Upper lobe of right lung (tissue), 1 donor: ENCODE data around the gene PPY. TPM values are rescaled to one million over a fixed set of nuclear protein-coding genes. Genes with fewer than 3 reads are reported as not detected.

Experiments
- ATAC-seq: fragments of 200-7000 bp; cut with Tn5 transposase; one replicate; pipeline ENCODE4 v1.9.1; 2020; ENCODE audit warnings: mild to moderate bottlenecking, moderate library complexity
- DNase-seq: peaks from one replicate; pipeline ENCODE4 v3.0.0-alpha.2; 2020
- H3K27ac ChIP-seq: fragments of 200-600 bp; one replicate; pipeline ENCODE4 v1.8.0; 2022
- H3K27me3 ChIP-seq: fragments of 200-600 bp; one replicate; pipeline ENCODE4 v1.8.0; 2022; ENCODE audit warnings: mild to moderate bottlenecking
- H3K36me3 ChIP-seq: fragments of 200-600 bp; one replicate; pipeline ENCODE4 v1.8.0; 2022
- H3K4me1 ChIP-seq: fragments of 200-600 bp; one replicate; pipeline ENCODE4 v1.8.0; 2022
- H3K4me3 ChIP-seq: fragments of 200-600 bp; one replicate; pipeline ENCODE4 v1.8.0; 2022; ENCODE audit warnings: mild to moderate bottlenecking
- H3K9me3 ChIP-seq: fragments of 200-600 bp; one replicate; pipeline ENCODE4 v1.8.0; 2022
- CTCF ChIP-seq: fragments of 200-600 bp; IDR thresholded peaks from one replicate; pipeline ENCODE4 v1.8.0; 2022; ENCODE audit warnings: antibody characterized with exemption
- intact Hi-C: fragments of 100-400 bp; cut with DNase I; formaldehyde crosslinking; loops from one replicate; pipeline ENCODE4 v1.11.0; 2022
- total RNA-seq: library from RNA; stranded (reverse); fragmentation: NEBNext Ultra II Directional; extraction: Animal tissue kit (Norgen Biotek cat#: 25700); gene quantifications from one replicate; pipeline ENCODE4 v1.2.1, GENCODE V29; 2021
- donor health status: DM: no; HTN: yes; CAD: no; lungs with severe emphysema.

The PPY gene
- total RNA-seq, 1 donor from 2014 or later, result not detected

- no peak for DNase-seq
- no peaks in the 10 kb centered on the region for H3K36me3 ChIP-seq
- no peaks in the 10 kb centered on the region for H3K4me1 ChIP-seq
- H3K4me3 ChIP-seq, result no peak overlapping the region
- ATAC-seq, result no peak
- no peak overlapping the region for H3K27ac ChIP-seq
- no peaks in the 10 kb centered on the region for H3K9me3 ChIP-seq
- TF ChIP-seq CTCF, result no peak
- intact Hi-C loops, result no loop called here
- H3K27me3 ChIP-seq, result peaks cover 18% of the 10 kb centered on the region
Observed at GRCh38 chr17:43958748-43959352, 16.6 kb upstream of the PPY start.

- no peak for TF ChIP-seq CTCF
- Histone ChIP-seq H3K36me3 (no peaks in the 10 kb centered on the region), H3K4me3 (no peak overlapping the region), H3K27me3 (peaks cover 38% of the 10 kb centered on the region), H3K27ac (no peak overlapping the region), H3K4me1 (peaks cover 5% of the 10 kb centered on the region), H3K9me3 (no peaks in the 10 kb centered on the region)
- ATAC-seq, result no peak
- no peak for DNase-seq
- intact Hi-C loops, result no loop called here
Observed at GRCh38 chr17:43956222-43956621, 13.9 kb upstream of the PPY start.

GRCh38 chr17:43953746-43954145 is 11.5 kb upstream of the PPY start, which contains the start of gene PYY:
Gene PYY (minus strand): TSS chr17:43953940. CDS start chr17:43953483, 457 bp downstream.
- intact Hi-C loops, result no loop called here
- H3K36me3 ChIP-seq, result no peaks in the 10 kb centered on the region
- H3K27me3 ChIP-seq, result peaks cover 58% of the 10 kb centered on the region

GRCh38 chr17:43952724-43953666 is 10.7 kb upstream of the PPY start:
- Histone ChIP-seq H3K27me3 (peaks cover 64% of the 10 kb centered on the region), H3K4me1 (peaks cover 5% of the 10 kb centered on the region), H3K27ac (no peak overlapping the region), H3K4me3 (no peak overlapping the region), H3K36me3 (no peaks in the 10 kb centered on the region), H3K9me3 (no peaks in the 10 kb centered on the region)
- DNase-seq (no peak), ATAC-seq (peak; percentile 8)
- intact Hi-C loops, result no loop called here
- no peak for TF ChIP-seq CTCF

More at GRCh38 chr17:43953746-43954145, 11.5 kb upstream of the PPY start, which contains the start of gene PYY:
- TF ChIP-seq CTCF, result no peak
- Histone ChIP-seq H3K27ac (no peak within 1 kb of the TSS), H3K4me3 (no peak within 1 kb of the TSS), H3K9me3 (no peaks in the 10 kb centered on the region), H3K4me1 (peaks cover 5% of the 10 kb centered on the region)
- no peak for ATAC-seq
- no peak for DNase-seq

GRCh38 chr17:43952351-43952723 is 10.1 kb upstream of the PPY start:
- H3K27me3 ChIP-seq, result peaks cover 68% of the 10 kb centered on the region
- peak; percentile 23 for ATAC-seq
- DNase-seq, result no peak

More at GRCh38 chr17:43952351-43952723, 10.1 kb upstream of the PPY start:
- intact Hi-C loops, result no loop called here
- TF ChIP-seq CTCF, result no peak
- H3K9me3 ChIP-seq, result no peaks in the 10 kb centered on the region
- no peaks in the 10 kb centered on the region for H3K36me3 ChIP-seq
- no peak overlapping the region for H3K4me3 ChIP-seq
- no peak overlapping the region for H3K27ac ChIP-seq
- peaks cover 5% of the 10 kb centered on the region for H3K4me1 ChIP-seq
